GM12872 (cell line): ENCODE measurements around the gene PTGFRN.

Source experiments
- CTCF ChIP-seq: IDR thresholded peaks from 3 replicates; pipeline ENCODE4 v1.5.1; 2011; ENCODE audit warnings: low read depth, mild to moderate bottlenecking, low read length, moderate library complexity; ENCODE audit not compliant: insufficient read depth

PTGFRN gene

GRCh38 chr1:117038236-117038635 is 128.5 kb downstream of the PTGFRN start:
- TF ChIP-seq CTCF: no peak
